Lower leg skin (tissue), 4 donors: ENCODE results near the gene PLEKHG2. TPM values are rescaled to one million over a fixed set of nuclear protein-coding genes. Genes with fewer than 3 reads are reported as not detected.

Experiments used
- DNase-seq, 2 donors: peaks; one replicate each; pipeline ENCODE4 v3.0.0-alpha.2; 2019; ENCODE audit warnings: low spot score in 2 of 2
- H3K4me3 ChIP-seq: fragments of 200-600 bp; sonication (generic); 2 replicates; pipeline ENCODE4 v1.5.1; 2017; ENCODE audit warnings: mild to moderate bottlenecking, low read depth; ENCODE audit not compliant: poor library complexity, severe bottlenecking
- POLR2A ChIP-seq, 2 donors: fragments of 450-650 bp; IDR thresholded peaks; one replicate each; pipeline ENCODE4 v1.6.1; 2016 to 2017; ENCODE audit warnings: antibody characterized with exemption in 2 of 2, mild to moderate bottlenecking in 1 of 2, moderate library complexity in 1 of 2
- WGBS, 2 donors: methylation state at CpG; one replicate each; pipeline ENCODE4 v1.1.5; 2018; 5-methylcytosine and 5-hydroxymethylcytosine counted together
- intact Hi-C: fragments of 100-400 bp; cut with DNase I; formaldehyde crosslinking; loops from one replicate; pipeline ENCODE4 v1.15.0; 2023; ENCODE audit warnings: low total_unique reads
- total RNA-seq, 4 donors: library from RNA; depleted of rRNA; stranded (reverse); fragments of >200 nt; gene quantifications; one replicate each; pipeline ENCODE4 v1.1.0, GENCODE V29; 2016
- TF ChIP-seq, protein P1 (sequence below), 3 donors: fragments of 450-650 bp; IDR thresholded peaks; one replicate each; pipeline ENCODE4 v1.5.1; 2016; ENCODE audit warnings: antibody characterized with exemption in 3 of 3, mild to moderate bottlenecking in 3 of 3, moderate library complexity in 2 of 3

The PLEKHG2 gene
- total RNA-seq, 4 donors from 2014 or later: 3.0 to 6.4 (median 4.3) TPM

DNA sequence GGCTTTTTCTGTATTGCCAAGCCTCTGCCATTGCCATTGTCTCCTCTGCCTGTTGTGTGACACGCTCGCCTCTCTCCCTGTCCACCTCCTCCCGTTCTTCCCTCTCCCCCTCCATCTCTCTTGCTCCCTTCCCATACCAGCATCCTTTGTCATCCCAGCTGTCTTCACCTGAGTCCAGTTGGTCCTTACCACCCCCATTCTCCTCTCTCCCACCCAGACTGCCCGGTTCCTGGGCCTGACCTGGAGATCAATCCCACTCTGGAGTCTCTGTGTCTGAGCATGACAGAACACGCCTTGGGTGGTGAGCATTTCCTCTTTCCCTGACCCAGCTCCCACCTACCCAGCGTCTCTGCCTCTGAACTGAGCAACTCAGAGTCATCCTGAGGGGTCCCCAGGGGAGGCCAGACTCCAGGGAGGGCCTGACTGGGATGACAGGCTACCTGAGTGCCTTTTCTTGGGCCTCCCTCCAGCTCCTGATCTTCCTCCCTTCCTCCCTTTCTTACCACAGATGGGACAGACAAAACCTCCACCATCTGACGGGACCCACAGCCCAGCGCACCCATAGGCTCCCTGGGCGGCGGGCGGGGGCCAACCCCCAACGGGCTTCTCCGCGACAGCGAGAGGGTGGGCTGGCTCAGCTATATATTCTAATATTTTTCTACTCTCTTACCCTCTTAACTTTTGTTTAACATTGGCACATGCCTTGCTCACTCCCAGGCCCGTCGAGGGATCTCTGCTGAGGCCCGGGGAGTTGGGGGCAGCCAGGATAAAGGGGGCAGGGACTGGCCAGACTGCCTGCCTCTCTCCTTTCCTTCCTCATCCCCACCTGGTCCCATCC lies 29.3 kb upstream of the PLEKHG2 start:
- WGBS, 2 donors: 86% methylated on average over 18 of the region's 18 CpGs
- no peak overlapping the region for H3K4me3 ChIP-seq
- no peak for TF ChIP-seq POLR2A (IDR thresholded peaks at IDR 0.05)
- TF ChIP-seq, protein P1, sequence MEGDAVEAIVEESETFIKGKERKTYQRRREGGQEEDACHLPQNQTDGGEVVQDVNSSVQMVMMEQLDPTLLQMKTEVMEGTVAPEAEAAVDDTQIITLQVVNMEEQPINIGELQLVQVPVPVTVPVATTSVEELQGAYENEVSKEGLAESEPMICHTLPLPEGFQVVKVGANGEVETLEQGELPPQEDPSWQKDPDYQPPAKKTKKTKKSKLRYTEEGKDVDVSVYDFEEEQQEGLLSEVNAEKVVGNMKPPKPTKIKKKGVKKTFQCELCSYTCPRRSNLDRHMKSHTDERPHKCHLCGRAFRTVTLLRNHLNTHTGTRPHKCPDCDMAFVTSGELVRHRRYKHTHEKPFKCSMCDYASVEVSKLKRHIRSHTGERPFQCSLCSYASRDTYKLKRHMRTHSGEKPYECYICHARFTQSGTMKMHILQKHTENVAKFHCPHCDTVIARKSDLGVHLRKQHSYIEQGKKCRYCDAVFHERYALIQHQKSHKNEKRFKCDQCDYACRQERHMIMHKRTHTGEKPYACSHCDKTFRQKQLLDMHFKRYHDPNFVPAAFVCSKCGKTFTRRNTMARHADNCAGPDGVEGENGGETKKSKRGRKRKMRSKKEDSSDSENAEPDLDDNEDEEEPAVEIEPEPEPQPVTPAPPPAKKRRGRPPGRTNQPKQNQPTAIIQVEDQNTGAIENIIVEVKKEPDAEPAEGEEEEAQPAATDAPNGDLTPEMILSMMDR (IDR thresholded peaks at IDR 0.05): no peak
- intact Hi-C loops: no loop called here
- no peak for DNase-seq

DNA sequence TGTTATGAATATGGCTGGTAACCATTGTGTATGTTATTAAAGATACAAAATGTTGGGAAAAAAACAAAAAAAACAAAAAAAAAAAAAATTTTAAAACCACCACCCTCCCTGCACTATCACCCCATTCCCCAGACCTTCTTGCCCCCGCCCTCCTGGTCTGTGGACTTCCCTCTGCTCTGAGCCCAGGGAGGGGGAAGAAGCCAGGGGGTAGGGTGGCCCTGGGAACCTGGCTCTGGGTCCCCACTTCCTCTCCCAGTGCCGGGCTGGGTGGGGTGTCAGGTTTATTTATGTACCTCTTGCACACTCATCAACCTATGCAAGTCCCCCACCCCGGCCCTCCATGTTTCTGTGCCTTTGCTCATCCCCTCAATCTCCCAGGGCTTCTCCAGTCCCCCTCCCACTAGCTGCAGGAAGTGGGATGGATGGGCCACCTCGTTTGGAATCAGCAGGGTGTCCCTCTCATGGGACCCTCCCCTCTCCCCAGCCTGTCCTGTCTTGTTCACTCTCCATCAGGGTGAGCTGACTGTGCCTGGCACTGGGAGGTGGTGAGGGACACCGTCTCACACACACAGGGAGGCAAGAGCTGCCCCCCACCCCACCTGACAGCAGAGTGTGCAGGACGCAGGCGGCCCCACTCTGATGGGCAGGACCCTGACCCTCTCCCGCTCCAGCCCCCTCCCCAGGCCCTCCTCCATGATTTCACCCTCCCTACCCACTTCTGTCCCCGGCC lies 27.5 kb upstream of the PLEKHG2 start:
- no peak for TF ChIP-seq POLR2A (IDR thresholded peaks at IDR 0.05)
- TF ChIP-seq, protein P1 (IDR thresholded peaks at IDR 0.05): no peak
- 67% methylated on average over 9 of the region's 9 CpGs for WGBS, 2 donors
- DNase-seq: no peak
- H3K4me3 ChIP-seq: no peak overlapping the region
- intact Hi-C loops: no loop called here

DNA sequence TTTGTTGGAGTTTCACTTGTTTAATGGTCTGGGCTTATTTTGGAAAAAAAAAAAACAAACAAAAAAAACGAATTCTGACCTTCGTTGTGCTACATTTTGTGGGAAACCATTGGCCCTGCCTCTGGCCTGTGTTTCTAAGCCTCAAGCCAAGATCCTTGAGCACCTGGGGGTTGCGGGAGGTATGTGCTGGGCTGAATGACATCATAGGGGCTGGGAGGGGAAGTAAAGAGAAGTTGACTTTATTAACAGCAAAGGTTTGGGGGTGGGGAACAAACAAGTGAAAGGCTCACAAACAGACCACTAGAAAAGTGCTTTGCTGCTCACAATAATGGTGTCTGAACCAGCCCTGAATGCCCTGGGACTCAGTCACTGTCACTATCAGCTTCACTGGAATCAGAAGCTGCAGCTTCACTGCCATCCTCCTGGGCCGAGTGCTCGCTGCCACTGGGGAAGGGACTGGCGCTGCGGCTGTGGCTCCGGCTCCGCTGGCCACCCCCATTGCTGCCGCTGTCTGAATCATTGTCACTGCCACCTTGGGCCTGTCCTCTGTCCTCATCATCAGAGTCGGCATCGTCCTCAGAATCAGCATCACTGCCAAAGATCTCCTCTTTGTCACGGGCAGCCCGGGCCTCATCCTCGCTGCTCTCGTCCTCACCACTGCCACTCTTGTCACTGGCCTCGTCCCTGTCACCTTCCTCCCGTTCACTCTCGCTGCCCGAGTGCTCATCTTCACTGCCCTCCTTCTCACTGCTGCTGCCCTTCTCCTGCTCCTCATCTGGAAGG lies 26.6 kb upstream of the PLEKHG2 start:
- no peak overlapping the region for H3K4me3 ChIP-seq
- intact Hi-C loops: no loop called here
- DNase-seq: peak in 1 of 2 donors; percentile 83
- TF ChIP-seq, protein P1 (IDR thresholded peaks at IDR 0.05): no peak
- no peak for TF ChIP-seq POLR2A (IDR thresholded peaks at IDR 0.05)
- 78 to 81% methylated on average over 20 of the region's 20 CpGs for WGBS, 2 donors

DNA sequence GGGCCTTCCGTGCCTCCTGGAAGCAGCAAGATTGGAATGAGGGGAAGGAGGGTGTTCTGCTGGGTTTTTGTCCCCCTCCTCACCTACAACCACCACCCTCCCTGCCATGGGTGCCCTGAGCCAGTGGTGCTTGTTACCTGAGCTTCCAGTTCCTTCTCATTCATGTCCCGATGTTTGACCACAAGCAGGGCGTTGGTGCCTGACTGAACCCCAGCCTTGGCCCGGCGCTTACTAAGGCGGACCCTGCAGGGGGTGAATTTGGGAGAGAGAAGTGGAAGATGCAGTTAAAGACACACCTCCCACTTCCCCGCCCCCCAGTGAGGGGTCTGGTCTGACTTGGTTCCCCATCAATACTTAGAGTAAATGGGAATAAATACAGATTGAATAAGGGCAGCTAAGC lies 25.9 kb upstream of the PLEKHG2 start:
- WGBS, 2 donors: 76 to 83% methylated on average over 7 of the region's 7 CpGs
- H3K4me3 ChIP-seq: no peak overlapping the region
- intact Hi-C loops: no loop called here
- peak in 1 of 2 donors; percentile 79 for DNase-seq
- TF ChIP-seq, protein P1 (IDR thresholded peaks at IDR 0.05): no peak
- TF ChIP-seq POLR2A (IDR thresholded peaks at IDR 0.05): no peak

DNA sequence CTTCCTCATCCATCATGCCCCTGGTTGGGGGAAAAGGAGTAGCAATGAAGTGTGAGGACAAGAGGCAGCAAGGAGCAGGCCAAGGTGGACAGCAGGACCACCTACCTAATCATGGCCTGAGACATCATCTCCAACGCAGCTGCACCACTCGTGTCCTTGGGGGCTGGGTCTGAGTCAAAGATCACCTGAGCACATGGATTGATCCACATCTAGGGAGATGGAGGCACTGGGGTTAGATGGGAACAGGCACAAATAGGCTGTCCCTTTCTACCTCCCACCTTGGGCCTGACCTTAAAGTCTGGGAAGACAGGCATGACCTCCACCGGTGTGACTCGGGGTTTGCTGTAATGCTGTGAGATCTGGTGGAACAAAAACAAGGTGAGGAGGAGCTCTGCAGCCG lies 23.8 kb upstream of the PLEKHG2 start:
- intact Hi-C loops: no loop called here
- DNase-seq: no peak
- H3K4me3 ChIP-seq: no peak overlapping the region
- TF ChIP-seq POLR2A (IDR thresholded peaks at IDR 0.05): no peak
- TF ChIP-seq, protein P1 (IDR thresholded peaks at IDR 0.05): no peak
- WGBS, 2 donors: 79 to 86% methylated on average over 5 of the region's 5 CpGs
